ENCODE measurements around the gene SLC35B2. TPM values are rescaled to one million over a fixed set of nuclear protein-coding genes. Genes with fewer than 3 reads are reported as not detected.

The SLC35B2 gene
- total and polyA plus RNA-seq, 11 donors = 10.2 to 36.7 (median 26.4) TPM

DNA sequence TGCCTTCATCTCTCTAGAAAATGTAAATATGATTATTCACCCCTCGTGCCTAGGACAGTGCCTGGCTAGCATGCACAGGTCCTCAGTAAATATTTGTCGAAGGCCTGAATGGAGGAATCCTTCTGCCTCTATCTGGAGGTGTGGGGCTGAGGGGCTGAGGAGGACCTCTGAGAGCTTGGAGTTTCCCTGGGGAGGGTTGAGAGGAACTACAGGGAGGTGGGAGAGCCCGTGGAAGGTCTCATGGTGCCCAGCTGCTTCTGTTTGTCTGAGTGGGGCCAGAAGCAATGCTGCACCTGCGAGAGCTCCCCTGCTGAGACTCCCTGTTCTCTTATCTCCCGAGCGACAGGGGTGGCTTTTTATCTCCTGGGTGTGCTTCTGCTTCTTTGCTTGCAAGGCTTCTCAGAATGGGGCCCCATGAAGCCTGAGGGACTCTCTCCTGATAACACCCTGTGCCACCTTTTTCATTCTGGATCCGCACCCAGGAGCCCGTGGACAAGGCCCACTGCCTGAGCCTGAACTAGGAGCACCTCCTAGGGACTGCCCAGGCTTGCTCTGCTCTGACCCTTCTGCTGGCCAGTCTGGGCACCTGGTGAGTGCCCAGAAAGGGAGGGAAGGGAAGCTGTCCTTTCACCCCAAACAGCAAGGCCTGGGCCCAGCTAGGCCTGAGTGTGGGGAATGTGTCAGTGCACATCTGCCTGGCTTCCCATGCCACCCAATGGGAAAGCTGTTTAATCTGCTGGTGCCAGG lies 31.6 kb downstream of the SLC35B2 start:
- peak overlapping the region in 6 of 12 donors; percentile 9 to 56 (median 42) for H3K4me3 ChIP-seq
- DNase-seq (no peak), ATAC-seq (no peak)
- 45 to 64% (median 60%) methylated on average over 7 to 8 of the region's 8 CpGs for WGBS, 4 donors
- TF ChIP-seq, protein P1, sequence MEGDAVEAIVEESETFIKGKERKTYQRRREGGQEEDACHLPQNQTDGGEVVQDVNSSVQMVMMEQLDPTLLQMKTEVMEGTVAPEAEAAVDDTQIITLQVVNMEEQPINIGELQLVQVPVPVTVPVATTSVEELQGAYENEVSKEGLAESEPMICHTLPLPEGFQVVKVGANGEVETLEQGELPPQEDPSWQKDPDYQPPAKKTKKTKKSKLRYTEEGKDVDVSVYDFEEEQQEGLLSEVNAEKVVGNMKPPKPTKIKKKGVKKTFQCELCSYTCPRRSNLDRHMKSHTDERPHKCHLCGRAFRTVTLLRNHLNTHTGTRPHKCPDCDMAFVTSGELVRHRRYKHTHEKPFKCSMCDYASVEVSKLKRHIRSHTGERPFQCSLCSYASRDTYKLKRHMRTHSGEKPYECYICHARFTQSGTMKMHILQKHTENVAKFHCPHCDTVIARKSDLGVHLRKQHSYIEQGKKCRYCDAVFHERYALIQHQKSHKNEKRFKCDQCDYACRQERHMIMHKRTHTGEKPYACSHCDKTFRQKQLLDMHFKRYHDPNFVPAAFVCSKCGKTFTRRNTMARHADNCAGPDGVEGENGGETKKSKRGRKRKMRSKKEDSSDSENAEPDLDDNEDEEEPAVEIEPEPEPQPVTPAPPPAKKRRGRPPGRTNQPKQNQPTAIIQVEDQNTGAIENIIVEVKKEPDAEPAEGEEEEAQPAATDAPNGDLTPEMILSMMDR (IDR thresholded peaks at IDR 0.05) = no peak
- TF ChIP-seq POLR2A (IDR thresholded peaks at IDR 0.05) = no peak
- intact Hi-C loops (cut with DNase I) = no loop called here
- H3K27ac ChIP-seq = peak overlapping the region; percentile 81 to 99 (median 92)
- H3K4me1 ChIP-seq = peaks cover 9 to 98% (median 78%) of the 10 kb centered on the region in 12 donors
- H3K36me3 ChIP-seq = peaks cover 0 to 22% (median 14%) of the 10 kb centered on the region in 9 donors
- no peaks in the 10 kb centered on the region for H3K27me3 ChIP-seq
- no peaks in the 10 kb centered on the region for H3K9me3 ChIP-seq

DNA sequence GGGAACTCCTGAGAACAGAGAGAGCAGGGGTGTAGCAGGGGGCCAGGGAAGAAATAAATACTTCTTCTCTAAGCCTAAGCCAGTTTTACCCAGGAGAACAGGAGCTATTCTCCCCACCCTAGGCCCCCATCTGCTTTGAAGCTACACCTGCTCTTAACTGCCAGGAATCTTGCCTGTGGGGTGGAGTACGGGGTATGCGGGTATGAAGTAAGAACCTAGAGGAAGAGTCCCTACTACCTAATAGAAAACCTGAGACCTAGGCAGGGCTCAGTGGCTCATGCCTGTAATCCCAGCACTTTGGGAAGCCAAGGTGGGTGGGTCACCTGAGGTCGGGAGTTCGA lies 32.4 kb downstream of the SLC35B2 start:
- no peak for DNase-seq
- intact Hi-C loops (cut with DNase I) = loop anchor here in 1 of 10 donors (5.0 kb wide), 1 partner anchor 48 kb away; no protein-coding TSS in a partner anchor
- Histone ChIP-seq H3K36me3 (peaks cover 0 to 13% (median 6%) of the 10 kb centered on the region in 9 donors), H3K9me3 (no peaks in the 10 kb centered on the region), H3K4me1 (peaks cover 9 to 97% (median 81%) of the 10 kb centered on the region in 12 donors), H3K4me3 (peak overlapping the region in 6 of 12 donors; percentile 3 to 88 (median 75)), H3K27me3 (no peaks in the 10 kb centered on the region), H3K27ac (peak overlapping the region in 11 of 12 donors; percentile 81 to 99 (median 93))
- TF ChIP-seq, protein P1 (IDR thresholded peaks at IDR 0.05) = no peak
- no peak for TF ChIP-seq POLR2A (IDR thresholded peaks at IDR 0.05)
- WGBS, 4 donors = 60 to 80% (median 64%) methylated on average over 4 of the region's 4 CpGs
- no peak for ATAC-seq

DNA sequence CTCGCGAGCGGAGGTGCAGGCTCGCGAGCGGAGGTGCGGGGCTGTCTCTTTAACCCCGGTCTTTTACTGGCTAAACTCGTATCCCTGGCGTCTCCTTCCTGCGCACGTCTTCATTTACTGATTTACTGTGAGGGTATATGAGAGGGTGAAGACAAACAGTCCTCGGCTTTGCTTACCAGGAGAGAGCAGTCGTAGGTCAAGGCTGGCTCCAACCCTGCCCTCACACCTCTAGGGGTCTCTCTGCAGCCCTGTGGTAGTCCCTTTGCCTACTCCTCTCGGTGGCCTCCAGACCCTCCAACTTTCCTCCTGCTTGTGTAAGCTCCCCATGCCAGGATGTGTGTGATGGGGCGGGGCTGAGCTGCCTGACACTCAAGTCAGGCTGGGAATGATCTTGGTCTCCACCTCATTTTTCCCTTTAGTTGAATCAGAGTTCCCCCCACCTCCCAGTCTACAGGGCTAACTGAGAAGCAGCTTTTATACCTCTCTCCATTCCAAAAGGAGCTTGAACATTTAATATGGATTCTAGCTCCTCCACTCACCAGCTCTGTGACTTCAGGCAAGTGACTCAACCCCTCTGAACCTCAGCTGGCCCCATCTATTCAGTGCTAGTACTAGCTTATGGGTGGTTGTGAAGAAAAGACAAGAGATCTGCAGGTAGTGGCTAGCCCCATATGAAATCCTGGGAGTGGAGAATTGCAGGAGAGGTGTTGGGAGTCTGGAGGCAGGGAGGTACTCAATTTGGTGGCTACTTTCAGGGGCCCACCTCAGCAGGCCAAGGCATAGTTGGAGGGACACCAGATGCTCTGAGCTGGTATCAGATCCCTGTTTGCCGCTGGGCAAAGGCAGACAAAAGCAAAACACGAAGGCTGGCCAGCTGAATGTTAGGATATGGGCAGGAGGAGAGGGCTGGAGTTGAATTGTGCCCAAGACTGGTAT lies 33.0 kb downstream of the SLC35B2 start:
- Histone ChIP-seq H3K36me3 (peaks cover 0 to 7% (median 0%) of the 10 kb centered on the region in 9 donors), H3K27me3 (no peaks in the 10 kb centered on the region), H3K27ac (peak overlapping the region; percentile 54 to 99 (median 92)), H3K4me3 (peak overlapping the region; percentile 39 to 88 (median 72)), H3K9me3 (no peaks in the 10 kb centered on the region), H3K4me1 (peaks cover 9 to 94% (median 82%) of the 10 kb centered on the region in 12 donors)
- 2 to 9% (median 7%) methylated on average over 10 to 18 of the region's 18 CpGs for WGBS, 4 donors
- DNase-seq (peak in 1 of 5 donors; percentile 61), ATAC-seq (no peak)
- TF ChIP-seq, protein P1 (IDR thresholded peaks at IDR 0.05) = peak in 1 of 12 donors; percentile 10
- TF ChIP-seq POLR2A (IDR thresholded peaks at IDR 0.05) = no peak
- intact Hi-C loops (cut with DNase I) = loop anchor here in 1 of 10 donors (5.0 kb wide), 1 partner anchor 47 kb away; no protein-coding TSS in a partner anchor
